HepG2 (cell line): ENCODE measurements around the gene SAPCD2. TPM values are rescaled to one million over a fixed set of nuclear protein-coding genes. Genes with fewer than 3 reads are reported as not detected.

ENCODE experiments used
- ATAC-seq: fragments of 200-7000 bp; cut with Tn5 transposase; 3 replicates; pipeline ENCODE4 v1.9.1; 2020; ENCODE audit warnings: mild to moderate bottlenecking, moderate library complexity
- BruUV-seq: library from RNA; stranded (reverse); fragments of 400-500 nt; replicated peaks from 2 replicates; lab custom pipeline; 2021; lab: Mats Ljungman, UMichigan
- CTCF ChIA-PET: fragments of 300-600 bp; formaldehyde crosslinking; extraction: SDS; loops from one replicate; lab custom pipeline; 2021; ENCODE audit warnings: low total read pairs, inconsistent platforms, low intra/inter-chr PET ratio; lab: Yijun Ruan, JAX
- POLR2A ChIA-PET: fragments of 350-600 bp; sonication (Branson Sonifier 250); formaldehyde crosslinking; loops from one replicate; lab custom pipeline; 2020; ENCODE audit warnings: antibody characterized with exemption, inconsistent platforms; lab: Yijun Ruan, JAX
- DNase-seq: peaks from one replicate; pipeline ENCODE4 v3.0.0-alpha.2; 2015; ENCODE audit warnings: low spot score
- FAIRE-seq: peaks from 3 replicates; lab custom pipeline; 2011; peaks lifted over from hg19 to GRCh38; lab: Jason Lieb, UNC
- H2AFZ ChIP-seq: one replicate; pipeline ENCODE4 v1.6.1; 2011; ENCODE audit warnings: low read length, inconsistent platforms
- H3K27ac ChIP-seq: fragments of 300-600 bp; 3 replicates; pipeline ENCODE4 v1.8.0; 2011; ENCODE audit warnings: mixed run types, mild to moderate bottlenecking, mixed read lengths, low read length, inconsistent platforms; ENCODE audit not compliant: insufficient read depth; ENCODE audit errors: extremely low read length
- H3K27me3 ChIP-seq, 2 experiments: fragments of 200-600 bp in 1 of 2; 2 replicates in 1 of 2; 3 replicates in 1 of 2; pipeline versions ENCODE4 v1.6.0 to v1.8.0; 2011; ENCODE audit warnings: low read length in 2 of 2, mild to moderate bottlenecking in 2 of 2, moderate library complexity in 2 of 2, inconsistent platforms in 1 of 2; ENCODE audit not compliant: insufficient read depth in 2 of 2, control insufficient read depth in 1 of 2
- H3K36me3 ChIP-seq, 2 experiments: fragments of 200-600 bp in 1 of 2; replicated peaks in 1 of 2; 2 replicates in 1 of 2; 3 replicates in 1 of 2; pipeline versions ENCODE4 v1.5.1 to v1.8.0; 2011; ENCODE audit warnings: low read length in 2 of 2, inconsistent platforms in 1 of 2; ENCODE audit not compliant: insufficient read depth in 2 of 2, control insufficient read depth in 1 of 2
- H3K4me1 ChIP-seq: 2 replicates; pipeline ENCODE4 v1.5.1; 2012; ENCODE audit warnings: low read length, inconsistent platforms; ENCODE audit not compliant: insufficient read depth
- H3K4me2 ChIP-seq: 2 replicates; pipeline ENCODE4 v1.6.0; 2011; ENCODE audit warnings: low read depth, low read length, inconsistent platforms
- H3K4me3 ChIP-seq, 3 experiments: fragments of 200-600 bp in 1 of 3; sonication (generic), shearing (Covaris generic) in 1 of 3; replicated peaks in 1 of 3; 2 replicates each; pipeline ENCODE4 v1.5.1; 2011 to 2016; ENCODE audit warnings: low read length in 3 of 3, inconsistent platforms in 2 of 3, low read depth in 2 of 3, mild to moderate bottlenecking in 2 of 3, control low read depth in 1 of 3, mixed read lengths in 1 of 3; ENCODE audit not compliant: insufficient read depth in 1 of 3
- H3K79me2 ChIP-seq: one replicate; pipeline ENCODE4 v1.6.1; 2011; ENCODE audit warnings: low read length, inconsistent platforms; ENCODE audit not compliant: insufficient read depth
- H3K9ac ChIP-seq: 2 replicates; pipeline ENCODE4 v1.6.0; 2011; ENCODE audit warnings: mild to moderate bottlenecking, low read depth, low read length, inconsistent platforms; ENCODE audit not compliant: insufficient read depth
- H3K9me3 ChIP-seq: 2 replicates; pipeline ENCODE4 v1.5.1; 2012; ENCODE audit warnings: mild to moderate bottlenecking, low read length
- H4K20me1 ChIP-seq: 2 replicates; pipeline ENCODE4 v1.6.0; 2011; ENCODE audit warnings: inconsistent platforms, mild to moderate bottlenecking, low read length, moderate library complexity; ENCODE audit not compliant: insufficient read depth
- AKAP8 ChIP-seq: sonication (generic); formaldehyde crosslinking; IDR thresholded peaks from 2 replicates; pipeline ENCODE4 v1.5.1; 2020; ENCODE audit warnings: mild to moderate bottlenecking, missing genetic modification reagents
- HNRNPL ChIP-seq: fragments of 200-400 bp; formaldehyde crosslinking; IDR thresholded peaks from 2 replicates; pipeline ENCODE4 v1.6.1; 2017; ENCODE audit warnings: mild to moderate bottlenecking, low read depth, low read length
- ZNF263 ChIP-seq: sonication (generic); formaldehyde crosslinking; IDR thresholded peaks from 2 replicates; pipeline ENCODE4 v1.4.0; 2020; ENCODE audit warnings: missing genetic modification reagents
- ZNF724P ChIP-seq: sonication (generic); formaldehyde crosslinking; IDR thresholded peaks from 2 replicates; pipeline ENCODE4 v1.8.0; 2022; ENCODE audit warnings: missing genetic modification reagents, borderline replicate concordance
- WGBS: methylation state at CpG from one replicate; pipeline ENCODE4 v1.1.6; 2017; ENCODE audit warnings: low lambda C conversion rate; 5-methylcytosine and 5-hydroxymethylcytosine counted together
- in situ Hi-C: cut with HindIII; loops from 2 replicates; pipeline ENCODE4 v1.10.0; 2017; ENCODE audit warnings: low pct_unique_long_range_greater_than_20kb; ENCODE audit not compliant: extremely low pct_ligation_motif_present
- intact Hi-C: fragments of 100-400 bp; cut with micrococcal nuclease; formaldehyde crosslinking; loops from one replicate; pipeline ENCODE4 v1.10.0; 2022; ENCODE audit not compliant: unreplicated experiment
- polyA plus RNA-seq, 8 experiments: library from polyadenylated mRNA; depleted of rRNA in 3 of 8; stranded (reverse) in 7 of 8; unstranded in 1 of 8; fragments of >200 nt; fragmentation: Illumina TruSeq in 4 of 8; extraction: Trizol in 4 of 8; gene quantifications; 2 replicates each; pipeline versions ENCODE4 v1.2.1 to v1.2.3, GENCODE V29; 2011 to 2016; ENCODE audit warnings: low read depth in 4 of 8, missing spikeins in 1 of 8, mixed read lengths in 1 of 8; ENCODE audit not compliant: insufficient read depth in 1 of 8
- total RNA-seq, 5 experiments: library from RNA; depleted of rRNA; stranded (reverse); fragments of >200 nt; fragmentation: Illumina TruSeq; extraction: Trizol; gene quantifications; 2 replicates each; pipeline ENCODE4 v1.2.3, GENCODE V29; 2016; ENCODE audit warnings: low read depth in 1 of 5

The SAPCD2 gene
- total and polyA plus RNA-seq, 2 of the 13 experiments (the other 11 are each of a cell fraction or from before 2014, with no cell fraction given) = 21.9 to 42.8 TPM

DNA sequence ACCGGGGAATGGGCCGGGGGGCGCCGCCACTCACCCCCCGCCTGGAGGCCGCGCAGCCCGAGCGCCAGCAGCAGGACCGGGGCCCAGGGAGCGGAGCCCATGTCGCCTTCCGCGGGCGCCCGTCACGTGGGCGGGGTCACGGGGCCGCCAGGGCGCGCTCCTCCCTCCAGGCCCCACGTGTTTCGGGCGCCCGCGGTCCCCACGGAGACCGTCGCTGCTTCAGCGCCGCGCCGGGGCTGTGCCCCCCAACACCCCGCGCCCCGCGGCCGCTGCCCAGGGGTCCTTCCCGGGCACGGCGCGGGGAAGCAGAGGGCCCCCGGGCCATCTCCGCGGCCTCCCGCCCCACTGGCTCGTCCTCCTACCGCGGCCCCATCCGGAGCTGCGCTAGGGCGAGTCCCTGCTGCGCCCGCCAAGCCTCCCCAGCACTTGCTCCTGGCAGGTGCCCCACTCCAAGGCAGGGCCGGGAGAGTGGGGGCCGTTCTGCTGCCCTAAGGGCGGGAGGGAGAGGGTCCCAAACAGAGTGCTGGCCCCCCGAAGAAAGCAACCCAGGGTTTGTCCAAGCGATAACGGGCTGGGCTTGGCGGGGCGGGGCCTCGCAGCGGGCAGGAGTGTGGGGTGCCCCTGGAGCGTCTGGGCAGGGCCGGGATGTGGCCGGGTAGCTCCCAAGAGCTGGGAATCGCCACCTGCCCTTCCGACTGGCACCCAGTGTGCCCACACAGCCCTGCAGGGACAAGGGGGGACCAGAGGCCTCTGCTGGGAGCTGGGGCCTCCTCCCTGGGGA lies 44.4 kb upstream of the SAPCD2 start, which contains the start of gene DPP7:
DPP7 (minus strand) TSS at position 121 of the 781 bp plus-strand sequence; CDS start at position 101, 20 bp downstream.
- H2AFZ ChIP-seq = no peak within 1 kb of the TSS
- H3K4me3 ChIP-seq = no peak within 1 kb of the TSS; a peak in 1 of 6 replicates
- CTCF ChIA-PET = no interaction called here
- FAIRE-seq = no peak
- ATAC-seq = no peak
- H3K4me2 ChIP-seq = no peak within 1 kb of the TSS
- WGBS = 90% methylated on average over 40 of the region's 70 CpGs
- BruUV-seq = no TSS peak
- POLR2A ChIA-PET = no interaction called here
- no peaks in the 10 kb centered on the region for H3K36me3 ChIP-seq
- no peak within 1 kb of the TSS for H3K9ac ChIP-seq
- DNase-seq = no peak
- in situ Hi-C loops (loop anchor here (5.0 kb wide), 1 partner anchor 112 kb away; the partner anchor contains the start of genes CYSRT1 and RNF224), intact Hi-C loops (loop anchor here (10.0 kb wide), 1 partner anchor 60 kb away; the partner anchor contains the start of genes LRRC26 and TMEM210)
- H3K27me3 ChIP-seq = no peaks in the 10 kb centered on the region
- H3K9me3 ChIP-seq = no peaks in the 10 kb centered on the region
- H3K27ac ChIP-seq = no peak within 1 kb of the TSS
- peaks cover 64% of the 10 kb centered on the region for H3K4me1 ChIP-seq
- no peaks in the 10 kb centered on the region for H4K20me1 ChIP-seq
- no peaks in the 10 kb centered on the region for H3K79me2 ChIP-seq
- TF ChIP-seq HNRNPL = 0 out of 2 replicates have a peak, but pooled peaks have one; percentile 21
- TF ChIP-seq AKAP8 (CRISPR knock-in tag) = no peak
- peak; percentile 69; the same call in 1 of the 2 replicates for TF ChIP-seq ZNF263 (CRISPR knock-in tag)

DNA sequence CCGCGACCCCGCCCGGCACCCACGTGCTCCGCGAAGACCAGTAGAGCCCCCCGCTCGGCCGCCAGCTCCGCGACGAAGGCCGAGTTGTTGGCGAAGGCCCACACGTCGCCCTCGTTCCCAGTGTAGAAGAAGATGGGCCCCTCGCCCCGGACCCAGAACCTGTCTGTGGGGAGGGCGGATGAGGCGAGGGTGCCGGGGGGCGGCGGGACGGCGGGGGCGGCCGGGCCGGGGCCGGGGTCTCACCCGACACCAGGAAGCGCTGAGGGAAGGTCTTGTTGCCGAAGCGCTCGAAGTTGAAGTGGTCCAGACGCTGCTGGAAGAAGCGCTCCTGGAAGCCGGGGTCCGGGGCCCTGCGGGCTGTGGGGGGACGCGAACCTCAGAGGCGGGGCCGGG lies 43.9 kb upstream of the SAPCD2 start:
- POLR2A ChIA-PET = no interaction called here

More for the DNA sequence above, 43.9 kb upstream of the SAPCD2 start:
- DNase-seq (no peak), ATAC-seq (no peak), FAIRE-seq (no peak)
- Histone ChIP-seq H3K4me3 (no peak overlapping the region), H3K9me3 (no peaks in the 10 kb centered on the region), H3K4me2 (no peak overlapping the region), H3K4me1 (peaks cover 64% of the 10 kb centered on the region), H4K20me1 (no peaks in the 10 kb centered on the region), H3K79me2 (no peaks in the 10 kb centered on the region), H3K9ac (no peak overlapping the region), H3K27ac (no peak overlapping the region), H3K36me3 (no peaks in the 10 kb centered on the region), H2AFZ (no peak overlapping the region), H3K27me3 (no peaks in the 10 kb centered on the region)
- intact Hi-C loops = loop anchor here (10.0 kb wide), 1 partner anchor 61 kb away; the partner anchor contains the start of genes LRRC26 and TMEM210
- no peak for TF ChIP-seq ZNF724P (CRISPR knock-in tag)
- in situ Hi-C loops = loop anchor here (5.0 kb wide), 1 partner anchor 113 kb away; the partner anchor contains the start of genes CYSRT1 and RNF224
- WGBS = 98% methylated on average over 45 of the region's 45 CpGs
- CTCF ChIA-PET = no interaction called here
- no TSS peak for BruUV-seq
